HG03460 (cell line): ENCODE measurements around the gene MAN1C1.

ENCODE experiments used
- ATAC-seq: cut with Tn5 transposase; IDR thresholded peaks from one replicate; pipeline ENCODE4 v1.9.1; 2021; ENCODE audit not compliant: unreplicated experiment

MAN1C1 gene

DNA sequence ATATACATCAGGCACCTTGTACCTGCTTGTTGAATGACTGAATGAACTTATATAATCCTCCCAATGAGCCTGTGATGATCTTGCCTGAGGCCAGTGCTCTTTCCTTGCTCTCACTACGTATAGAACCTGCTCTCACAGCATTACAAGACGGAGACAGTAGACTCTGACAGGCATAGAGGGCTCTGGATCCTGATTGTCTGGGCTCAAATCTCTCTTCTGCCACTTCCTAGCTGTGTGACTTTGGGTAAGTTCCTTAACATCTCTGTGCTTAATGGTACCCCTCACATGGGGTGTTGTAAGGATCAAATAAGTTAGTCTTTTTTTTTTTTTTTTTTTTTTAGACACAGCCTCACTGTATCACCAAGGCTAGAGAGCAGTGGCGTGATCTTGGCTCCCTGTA, 4.2 kb upstream of the MAN1C1 start:
- no peak for ATAC-seq

DNA sequence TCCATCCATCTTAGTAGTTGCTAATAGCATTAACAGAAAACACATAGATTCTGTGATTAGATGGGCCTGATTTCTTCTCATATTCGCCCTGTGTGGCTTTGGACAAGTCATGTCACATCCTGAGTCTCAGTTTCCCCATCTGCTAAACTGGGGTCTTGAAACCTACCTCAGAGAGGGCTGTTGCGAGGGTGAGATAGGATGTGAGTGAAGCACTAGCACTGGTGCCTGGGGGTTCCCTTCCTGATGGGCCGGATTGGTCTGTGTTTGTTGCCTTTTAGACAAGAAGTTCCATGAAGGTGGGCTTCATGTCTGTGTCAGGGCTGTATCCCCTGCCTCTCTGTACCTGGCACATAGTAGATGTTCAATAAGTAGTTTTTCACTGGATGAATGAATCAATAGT, 3.5 kb upstream of the MAN1C1 start:
- ATAC-seq = no peak

DNA sequence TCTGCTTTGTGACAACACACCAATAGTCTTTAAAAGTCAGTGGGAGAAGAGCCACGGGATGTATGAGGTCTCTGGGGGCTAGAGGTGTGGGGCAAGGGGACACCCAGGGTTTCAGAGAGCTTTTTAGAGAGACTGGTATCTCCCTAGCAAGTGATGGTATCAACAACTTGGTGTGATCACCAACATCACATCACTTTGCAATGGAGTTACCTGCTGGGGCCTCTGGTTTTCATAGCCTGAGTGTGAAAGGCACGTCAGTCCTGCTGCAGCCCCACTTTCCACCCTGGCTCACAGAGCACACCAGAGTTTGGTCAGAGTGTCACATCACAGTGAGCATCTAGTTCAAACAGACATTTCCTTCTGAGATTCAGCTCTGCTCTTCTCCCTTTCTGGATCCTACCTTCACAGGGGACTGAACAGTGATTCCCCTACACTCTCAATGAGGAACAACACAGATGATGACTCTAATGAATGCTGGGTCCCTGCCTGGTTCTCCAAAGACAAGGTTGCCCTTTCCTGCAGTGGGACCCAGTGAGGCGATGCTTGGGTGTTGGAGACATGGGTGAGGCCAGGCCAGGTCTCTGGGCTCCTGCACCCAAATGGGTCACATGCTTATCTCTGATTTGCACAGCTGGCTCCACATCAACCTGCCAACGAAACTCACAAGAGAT, 2.0 kb upstream of the MAN1C1 start:
- no peak for ATAC-seq

GRCh38 chr1:25615172-25615541, 1.4 kb upstream of the MAN1C1 start:
- no peak for ATAC-seq

GRCh38 chr1:25615563-25616094, 962 bp upstream of the MAN1C1 start:
- ATAC-seq = no peak

DNA sequence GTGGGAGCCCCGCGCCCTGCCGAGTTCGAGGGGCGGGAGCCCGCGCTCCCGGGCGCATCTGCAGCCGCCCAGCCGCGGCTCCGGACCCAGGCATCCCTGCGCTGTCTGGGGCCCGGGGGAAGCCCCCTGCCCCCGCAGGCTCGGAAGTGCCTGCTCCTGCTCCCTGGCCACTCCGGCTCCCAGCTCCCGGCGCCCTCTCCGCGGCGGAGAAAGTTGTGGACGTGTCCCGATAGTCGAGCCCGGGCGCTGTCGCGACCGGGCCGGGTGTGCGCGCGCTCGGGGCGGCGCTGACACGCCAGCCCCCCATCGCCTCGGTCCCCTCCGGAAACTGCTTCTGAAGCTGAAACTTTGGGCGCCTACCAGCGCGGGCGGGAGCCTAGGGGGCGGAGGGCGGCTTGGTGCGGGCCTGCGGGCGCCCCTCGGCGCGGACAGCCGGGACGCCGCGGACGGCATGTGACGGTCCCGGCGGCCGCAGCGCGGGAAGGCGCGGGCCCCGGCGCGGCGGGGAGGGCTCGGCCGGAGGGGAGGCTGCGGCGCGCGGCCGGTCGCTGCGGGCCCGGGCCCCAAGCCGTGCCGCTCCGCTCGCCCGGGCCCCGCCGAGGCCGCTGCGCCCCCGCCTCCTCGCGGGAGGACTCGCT, 515 bp downstream of the MAN1C1 start:
- no peak for ATAC-seq

DNA sequence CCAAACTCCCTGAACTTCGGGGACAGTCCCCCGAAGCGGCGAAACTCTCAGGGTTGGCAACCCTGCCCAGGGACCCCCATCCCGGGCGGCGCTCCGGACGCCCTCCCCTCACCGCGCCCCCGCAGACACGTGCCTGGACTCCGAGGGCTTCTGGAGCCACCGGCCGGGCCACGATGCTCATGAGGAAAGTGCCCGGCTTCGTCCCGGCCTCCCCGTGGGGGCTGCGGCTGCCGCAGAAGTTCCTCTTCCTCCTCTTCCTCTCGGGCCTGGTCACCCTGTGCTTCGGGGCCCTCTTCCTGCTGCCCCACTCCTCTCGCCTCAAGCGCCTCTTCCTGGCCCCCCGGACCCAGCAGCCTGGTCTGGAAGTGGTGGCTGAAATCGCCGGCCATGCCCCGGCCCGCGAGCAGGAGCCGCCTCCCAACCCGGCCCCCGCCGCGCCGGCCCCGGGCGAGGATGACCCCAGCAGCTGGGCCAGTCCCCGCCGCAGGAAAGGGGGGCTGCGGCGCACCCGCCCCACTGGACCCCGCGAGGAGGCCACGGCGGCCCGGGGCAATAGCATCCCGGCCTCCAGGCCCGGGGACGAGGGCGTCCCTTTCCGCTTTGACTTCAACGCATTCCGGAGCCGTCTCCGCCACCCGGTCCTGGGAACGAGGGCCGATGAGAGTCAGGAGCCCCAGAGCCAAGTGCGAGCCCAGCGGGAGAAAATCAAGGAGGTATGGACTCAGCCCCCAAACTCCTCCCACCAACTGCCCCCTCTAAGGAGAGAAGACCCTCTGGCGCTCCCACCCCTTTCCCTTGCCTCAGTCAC, 1.2 kb downstream of the MAN1C1 start:
- ATAC-seq = no peak

DNA sequence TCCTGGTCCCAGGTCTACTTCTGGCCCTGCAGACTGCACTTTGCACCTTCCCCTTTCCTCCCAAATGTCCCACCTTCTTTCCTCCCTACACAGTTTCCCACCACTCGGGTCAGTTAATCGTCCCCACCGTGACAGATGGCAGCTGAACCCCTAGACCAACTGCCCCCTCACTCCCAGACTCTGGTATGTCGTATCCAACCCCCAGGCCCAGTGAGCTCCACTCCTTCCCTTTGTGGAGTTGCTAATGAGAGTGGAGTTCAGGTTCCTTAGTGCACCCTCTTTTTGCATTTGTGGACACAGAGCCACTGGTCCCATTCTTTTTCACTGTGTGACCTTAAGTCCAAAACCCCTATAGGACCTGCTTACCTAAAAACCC, 1.8 kb downstream of the MAN1C1 start:
- ATAC-seq = no peak

GRCh38 chr1:25619101-25619890, 2.7 kb downstream of the MAN1C1 start:
- ATAC-seq = no peak

- ATAC-seq = no peak
Observed at GRCh38 chr1:25620211-25620610, 3.6 kb downstream of the MAN1C1 start.

- no peak for ATAC-seq
Observed at GRCh38 chr1:25620701-25621350, 4.2 kb downstream of the MAN1C1 start.

DNA sequence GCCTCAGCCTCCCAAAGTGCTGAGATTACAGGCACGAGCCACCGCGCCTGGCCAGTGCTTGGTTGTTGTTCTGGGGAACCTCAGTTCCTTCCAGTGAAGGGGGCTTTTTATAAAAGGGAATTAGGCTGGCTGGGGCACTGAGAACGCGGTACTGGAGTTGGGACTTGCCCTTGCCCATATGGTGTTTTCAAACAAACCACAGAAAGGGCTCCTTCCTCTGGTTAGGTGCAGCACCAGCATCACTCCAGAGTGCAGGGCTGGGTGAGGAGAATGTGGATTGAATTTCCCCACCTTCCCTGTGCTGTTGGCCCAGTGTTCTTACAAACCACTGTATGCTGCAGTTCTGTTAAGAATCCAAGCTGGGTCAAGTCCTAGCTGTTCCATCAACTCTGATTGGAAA, 5.3 kb downstream of the MAN1C1 start:
- no peak for ATAC-seq

DNA sequence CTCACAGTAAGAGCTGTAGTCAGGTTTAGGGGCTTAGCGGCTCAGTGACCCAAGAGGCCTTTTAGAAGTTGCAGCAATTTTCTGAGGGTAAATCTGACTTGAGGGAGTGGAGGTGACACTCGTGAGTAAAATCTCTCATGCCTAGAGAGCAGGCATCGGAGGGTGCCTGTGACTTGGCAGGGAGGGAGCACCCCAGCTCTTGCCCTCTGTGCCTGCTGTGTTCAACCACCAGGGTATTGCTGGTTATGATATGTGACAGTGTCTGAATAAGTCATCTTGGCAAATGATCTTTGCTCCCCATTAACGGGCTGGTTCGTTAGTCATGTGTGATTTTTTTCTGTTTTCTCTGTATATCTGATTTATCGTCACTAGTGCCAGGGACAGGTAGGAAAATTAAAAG, 5.9 kb downstream of the MAN1C1 start:
- no peak for ATAC-seq

GRCh38 chr1:25623007-25623406, 6.4 kb downstream of the MAN1C1 start:
- ATAC-seq = no peak

- no peak for ATAC-seq
Observed at GRCh38 chr1:25623731-25624130, 7.1 kb downstream of the MAN1C1 start.

DNA sequence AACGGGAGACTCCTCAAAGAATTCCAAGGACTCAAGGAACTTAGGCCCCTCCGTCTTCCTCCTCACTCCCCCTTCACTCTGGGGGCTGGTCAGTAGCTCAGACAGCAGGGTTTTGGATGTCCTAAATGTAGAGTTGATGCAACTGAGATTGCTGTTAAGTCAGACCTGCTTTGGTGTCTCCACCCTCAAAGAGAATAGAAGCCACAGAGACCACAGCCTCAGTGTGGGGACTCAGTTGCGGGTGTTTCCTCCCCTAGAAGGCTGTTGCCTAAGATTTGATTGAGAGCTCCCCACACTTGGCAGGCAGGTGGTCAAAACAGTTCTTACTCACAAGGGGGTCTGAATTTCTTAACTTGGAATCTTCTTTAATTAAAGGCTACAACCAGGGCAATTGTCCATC, 7.6 kb downstream of the MAN1C1 start:
- ATAC-seq = no peak

- ATAC-seq = no peak
Observed at GRCh38 chr1:25624604-25625003, 8.0 kb downstream of the MAN1C1 start.

GRCh38 chr1:25626018-25626417, 9.4 kb downstream of the MAN1C1 start:
- no peak for ATAC-seq

GRCh38 chr1:25628741-25629421, 12.3 kb downstream of the MAN1C1 start:
- no peak for ATAC-seq

DNA sequence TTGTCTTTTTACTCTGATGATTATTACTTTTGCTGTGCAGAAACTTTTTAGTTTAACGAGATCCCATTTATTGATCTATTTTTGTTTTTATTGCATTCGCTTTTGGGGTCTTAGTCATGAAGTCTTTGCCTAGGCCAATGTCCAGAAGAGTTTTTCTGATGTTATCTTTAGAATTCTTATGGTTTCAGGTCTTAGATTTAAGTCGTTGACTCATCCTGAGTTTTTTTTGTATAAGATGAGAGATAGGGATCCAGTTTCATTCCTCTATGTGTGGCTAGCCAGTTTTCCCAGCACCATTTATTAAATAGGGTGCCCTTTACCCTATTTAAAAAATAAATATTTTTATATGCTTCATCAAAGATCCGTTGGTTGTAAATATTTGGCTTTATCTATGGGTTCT, 13.2 kb downstream of the MAN1C1 start:
- no peak for ATAC-seq
